IPS DF 6.9 (cell line): ENCODE data around the gene TAGLN3.
A peak's percentile ranks its signal among the peaks of the same experiment; 100 is the strongest.

Experiments
- DNase-seq: peaks from one replicate; pipeline ENCODE4 v3.0.0-alpha.2; 2013; ENCODE audit warnings: low read depth, low spot score
- H3K27ac ChIP-seq: one replicate; pipeline ENCODE4 v1.5.1; 2013; ENCODE audit warnings: low read length, control low read depth
- H3K27me3 ChIP-seq: 2 replicates; pipeline ENCODE4 v1.6.1; 2013; ENCODE audit warnings: mild to moderate bottlenecking, low read length; ENCODE audit not compliant: control insufficient read depth, insufficient read depth
- H3K36me3 ChIP-seq: 2 replicates; pipeline ENCODE4 v1.6.1; 2013; ENCODE audit warnings: low read length; ENCODE audit not compliant: control insufficient read depth, insufficient read depth
- H3K4me1 ChIP-seq: 2 replicates; pipeline ENCODE4 v1.6.1; 2013; ENCODE audit warnings: low read length; ENCODE audit not compliant: control insufficient read depth, insufficient read depth
- H3K4me3 ChIP-seq: 2 replicates; pipeline ENCODE4 v1.5.1; 2013; ENCODE audit warnings: mild to moderate bottlenecking, low read length
- H3K9me3 ChIP-seq: 2 replicates; pipeline ENCODE4 v1.6.1; 2013; ENCODE audit warnings: low read length, inconsistent platforms; ENCODE audit not compliant: control insufficient read depth, insufficient read depth
- WGBS: extraction: QIAGEN DNeasy Blood & Tissue Kit; methylation state at CpG from one replicate; pipeline ENCODE4 v1.1.7; 2013; ENCODE audit warnings: mixed read lengths, missing lambda C conversion rate; ENCODE audit not compliant: insufficient read length, insufficient coverage; 5-methylcytosine and 5-hydroxymethylcytosine counted together

TAGLN3 gene

GRCh38 chr3:111998636-111999483 is at the start of gene TAGLN3:
Gene TAGLN3 (plus strand): TSS chr3:111998922. CDS start chr3:111999423, 501 bp downstream.
- WGBS: no CpG with 5 or more reads among the region's 30 CpGs
- no peak within 1 kb of the TSS for H3K27ac ChIP-seq
- H3K4me3 ChIP-seq: peak within 1 kb of the TSS; percentile 85; the same call in 1 of the 2 replicates
- H3K36me3 ChIP-seq: no peaks in the 10 kb centered on the region
- no peak for DNase-seq
- H3K9me3 ChIP-seq: no peaks in the 10 kb centered on the region
- H3K4me1 ChIP-seq: peaks cover 2% of the 10 kb centered on the region; the same call in 1 of the 2 replicates
- H3K27me3 ChIP-seq: no peaks in the 10 kb centered on the region; the same call in 1 of the 2 replicates

- no peaks in the 10 kb centered on the region for H3K9me3 ChIP-seq
- no peak overlapping the region for H3K27ac ChIP-seq
- no CpG with 5 or more reads among the region's 3 CpGs for WGBS
- H3K4me3 ChIP-seq: no peak overlapping the region
- peaks cover 2% of the 10 kb centered on the region; the same call in 1 of the 2 replicates for H3K4me1 ChIP-seq
- H3K27me3 ChIP-seq: no peaks in the 10 kb centered on the region
- H3K36me3 ChIP-seq: no peaks in the 10 kb centered on the region
- no peak for DNase-seq
These were observed 49.0 kb upstream of the TAGLN3 start for GRCh38 chr3:111949712-111950111.

- H3K4me1 ChIP-seq: peaks cover 2% of the 10 kb centered on the region; the same call in 1 of the 2 replicates
- H3K27me3 ChIP-seq: no peaks in the 10 kb centered on the region
- H3K4me3 ChIP-seq: no peak overlapping the region
- no CpG with 5 or more reads among the region's 2 CpGs for whole genome bisulfite sequencing
- H3K9me3 ChIP-seq: no peaks in the 10 kb centered on the region
- no peaks in the 10 kb centered on the region for H3K36me3 ChIP-seq
- H3K27ac ChIP-seq: no peak overlapping the region
- no peak for DNase-seq
These were observed 47.7 kb upstream of the TAGLN3 start for GRCh38 chr3:111951032-111951431.

- Histone ChIP-seq H3K27ac (no peak overlapping the region), H3K27me3 (no peaks in the 10 kb centered on the region), H3K4me1 (peaks cover 2% of the 10 kb centered on the region; the same call in 1 of the 2 replicates), H3K36me3 (no peaks in the 10 kb centered on the region), H3K9me3 (no peaks in the 10 kb centered on the region), H3K4me3 (no peak overlapping the region)
- DNase-seq: no peak
- no CpG with 5 or more reads among the region's 5 CpGs for WGBS
These were observed 46.6 kb upstream of the TAGLN3 start for GRCh38 chr3:111952086-111952485.

- WGBS: no CpG with 5 or more reads among the region's 6 CpGs
- no peaks in the 10 kb centered on the region for H3K36me3 ChIP-seq
- H3K4me3 ChIP-seq: no peak overlapping the region
- no peaks in the 10 kb centered on the region for H3K9me3 ChIP-seq
- no peak overlapping the region for H3K27ac ChIP-seq
- H3K4me1 ChIP-seq: peaks cover 2% of the 10 kb centered on the region; the same call in 1 of the 2 replicates
- DNase-seq: no peak
- no peaks in the 10 kb centered on the region for H3K27me3 ChIP-seq
These were observed 45.8 kb upstream of the TAGLN3 start for GRCh38 chr3:111952866-111953450.

GRCh38 chr3:111954228-111954990 is 44.3 kb upstream of the TAGLN3 start:
- Histone ChIP-seq H3K9me3 (no peaks in the 10 kb centered on the region), H3K27ac (no peak overlapping the region), H3K4me3 (no peak overlapping the region), H3K4me1 (peaks cover 2% of the 10 kb centered on the region; the same call in 1 of the 2 replicates), H3K27me3 (no peaks in the 10 kb centered on the region), H3K36me3 (no peaks in the 10 kb centered on the region)
- no CpG with 5 or more reads among the region's 6 CpGs for WGBS
- DNase-seq: no peak

GRCh38 chr3:111955876-111956275 is 42.8 kb upstream of the TAGLN3 start:
- Histone ChIP-seq H3K4me1 (peaks cover 2% of the 10 kb centered on the region; the same call in 1 of the 2 replicates), H3K27ac (no peak overlapping the region), H3K36me3 (no peaks in the 10 kb centered on the region), H3K27me3 (no peaks in the 10 kb centered on the region), H3K9me3 (no peaks in the 10 kb centered on the region), H3K4me3 (no peak overlapping the region)
- no CpG with 5 or more reads among the region's 1 CpG for WGBS
- no peak for DNase-seq

- DNase-seq: no peak
- H3K36me3 ChIP-seq: no peaks in the 10 kb centered on the region
- WGBS: no CpG with 5 or more reads among the region's 3 CpGs
- H3K4me1 ChIP-seq: peaks cover 2% of the 10 kb centered on the region; the same call in 1 of the 2 replicates
- H3K4me3 ChIP-seq: no peak overlapping the region
- no peaks in the 10 kb centered on the region for H3K27me3 ChIP-seq
- no peaks in the 10 kb centered on the region for H3K9me3 ChIP-seq
- H3K27ac ChIP-seq: no peak overlapping the region
These were observed 42.3 kb upstream of the TAGLN3 start for GRCh38 chr3:111956449-111956848.

- Histone ChIP-seq H3K36me3 (no peaks in the 10 kb centered on the region), H3K27ac (no peak overlapping the region), H3K4me3 (no peak overlapping the region), H3K4me1 (peaks cover 2% of the 10 kb centered on the region; the same call in 1 of the 2 replicates), H3K27me3 (no peaks in the 10 kb centered on the region), H3K9me3 (no peaks in the 10 kb centered on the region)
- 100% methylated on average over 1 of the region's 4 CpGs for WGBS
- no peak for DNase-seq
These were observed 41.6 kb upstream of the TAGLN3 start for GRCh38 chr3:111956995-111957734.
